HG03097 (cell line): ENCODE measurements around the gene LRPAP1.

Experiments used
- ATAC-seq: cut with Tn5 transposase; IDR thresholded peaks from one replicate; pipeline ENCODE4 v1.9.1; 2021; ENCODE audit not compliant: unreplicated experiment, low FRiP score

The LRPAP1 gene

GRCh38 chr4:3502941-3503936 lies 29.0 kb downstream of the LRPAP1 start:
- no peak for ATAC-seq

GRCh38 chr4:3501825-3502425 lies 30.3 kb downstream of the LRPAP1 start:
- no peak for ATAC-seq

DNA sequence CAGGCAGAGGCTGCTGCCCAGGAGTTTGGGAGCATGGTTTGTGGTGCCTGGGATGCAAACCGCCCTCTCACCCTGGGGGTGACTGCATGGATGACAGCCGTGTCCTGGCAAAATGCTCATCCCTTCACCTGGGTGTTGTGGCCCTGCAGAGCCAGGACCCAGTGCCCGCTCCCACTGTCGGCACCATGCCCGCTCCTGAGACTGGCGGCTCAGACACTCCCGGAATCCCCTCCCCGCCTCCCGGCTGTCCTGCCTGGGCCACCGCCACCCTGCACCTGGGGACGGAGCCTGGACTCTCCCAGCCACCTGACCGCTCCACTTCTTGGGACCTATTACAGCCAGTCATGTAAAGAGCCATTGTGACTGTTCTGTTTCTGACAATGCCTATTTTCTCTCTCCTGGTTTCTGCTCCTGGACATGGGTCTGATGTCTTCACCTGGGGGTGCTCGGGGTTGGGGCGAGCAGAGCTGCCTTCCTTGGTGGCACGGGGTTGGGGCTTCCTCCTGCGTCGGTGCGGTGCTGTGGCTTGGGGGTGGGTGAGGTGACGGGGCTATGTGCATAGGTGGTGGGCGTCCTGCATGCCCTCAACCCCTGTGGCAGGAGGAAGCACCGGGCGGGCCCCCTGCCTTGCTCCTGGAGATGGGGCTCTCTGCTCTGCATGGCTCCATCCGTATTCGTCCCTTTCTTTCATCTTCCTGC lies 30.9 kb downstream of the LRPAP1 start:
- no peak for ATAC-seq

DNA sequence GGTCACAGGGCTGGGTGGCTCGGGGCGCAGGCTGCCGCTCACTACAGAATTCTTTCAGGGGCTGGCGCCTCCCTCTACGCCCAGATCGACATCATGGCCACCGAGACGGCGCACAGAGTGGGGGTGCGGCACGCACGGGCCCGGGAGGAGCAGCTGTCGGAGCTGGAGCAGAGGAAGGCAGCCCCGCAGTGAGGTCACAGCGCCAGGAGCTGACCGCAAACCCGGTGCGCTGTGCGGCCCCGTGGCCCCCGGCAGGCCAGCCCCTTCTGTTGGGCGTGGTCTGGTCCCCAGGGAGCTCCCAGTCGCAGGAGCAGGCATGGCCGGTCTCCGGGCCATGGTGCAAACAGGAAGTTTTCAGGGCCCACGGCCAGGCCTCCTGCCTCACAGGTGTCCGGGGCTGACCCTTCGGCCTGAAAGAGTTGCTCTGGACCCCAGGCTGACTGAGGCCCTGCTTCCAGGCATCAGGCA lies 31.6 kb downstream of the LRPAP1 start:
- no peak for ATAC-seq

GRCh38 chr4:3500111-3500510 lies 32.1 kb downstream of the LRPAP1 start:
- no peak for ATAC-seq

DNA sequence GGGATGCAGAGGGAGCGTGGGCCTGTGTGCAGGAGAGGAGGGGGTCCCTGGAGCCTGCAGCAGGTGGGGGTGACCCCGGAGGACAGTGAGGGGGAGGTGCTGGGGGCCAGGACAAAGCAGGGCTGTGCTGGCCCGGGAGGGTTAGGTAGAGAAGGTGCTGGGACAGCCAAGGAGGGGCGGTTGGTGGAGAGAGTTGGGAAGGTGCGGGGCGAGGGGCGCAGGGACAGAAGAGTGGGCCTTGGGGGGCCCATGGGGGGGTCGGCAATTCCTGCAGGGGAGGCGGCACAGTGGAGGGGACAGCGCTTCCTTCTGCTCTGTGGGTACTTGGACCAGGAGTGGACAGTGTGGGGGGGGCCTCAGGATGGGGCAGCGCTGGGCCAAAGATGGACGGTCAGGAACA lies 32.5 kb downstream of the LRPAP1 start:
- no peak for ATAC-seq

DNA sequence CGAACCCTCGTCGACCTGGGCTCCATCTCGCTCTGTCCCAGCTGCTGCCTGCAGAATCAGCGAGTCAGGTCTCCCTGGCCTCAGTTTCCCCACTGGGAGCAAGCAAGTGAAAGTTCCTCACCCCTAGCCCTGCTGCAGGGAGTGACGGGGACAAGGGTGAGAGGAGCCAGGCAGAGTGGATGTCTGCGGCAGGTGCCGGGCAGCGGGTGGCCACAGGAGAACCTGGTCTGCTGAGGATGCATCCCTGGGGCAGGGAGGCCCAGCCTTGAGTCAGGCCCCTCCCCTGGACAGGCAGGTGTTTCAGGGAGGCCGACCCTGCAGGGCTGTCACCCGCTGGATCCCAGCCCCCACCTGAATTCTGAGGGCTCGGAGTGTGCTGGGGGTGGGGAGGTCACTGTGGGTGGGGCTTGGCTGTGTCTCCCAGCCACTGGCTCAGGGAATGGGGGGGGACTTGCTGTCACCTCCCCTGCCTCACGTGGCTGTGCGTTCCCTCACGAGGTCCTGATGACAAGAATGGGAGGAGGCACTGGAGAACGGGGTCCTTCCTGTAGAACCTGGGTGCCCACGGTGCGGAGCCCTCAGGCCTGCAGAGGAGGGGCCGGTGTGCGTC lies 33.2 kb downstream of the LRPAP1 start:
- ATAC-seq: no peak

- no peak for ATAC-seq
Measured at GRCh38 chr4:3498407-3498806, 33.8 kb downstream of the LRPAP1 start.

DNA sequence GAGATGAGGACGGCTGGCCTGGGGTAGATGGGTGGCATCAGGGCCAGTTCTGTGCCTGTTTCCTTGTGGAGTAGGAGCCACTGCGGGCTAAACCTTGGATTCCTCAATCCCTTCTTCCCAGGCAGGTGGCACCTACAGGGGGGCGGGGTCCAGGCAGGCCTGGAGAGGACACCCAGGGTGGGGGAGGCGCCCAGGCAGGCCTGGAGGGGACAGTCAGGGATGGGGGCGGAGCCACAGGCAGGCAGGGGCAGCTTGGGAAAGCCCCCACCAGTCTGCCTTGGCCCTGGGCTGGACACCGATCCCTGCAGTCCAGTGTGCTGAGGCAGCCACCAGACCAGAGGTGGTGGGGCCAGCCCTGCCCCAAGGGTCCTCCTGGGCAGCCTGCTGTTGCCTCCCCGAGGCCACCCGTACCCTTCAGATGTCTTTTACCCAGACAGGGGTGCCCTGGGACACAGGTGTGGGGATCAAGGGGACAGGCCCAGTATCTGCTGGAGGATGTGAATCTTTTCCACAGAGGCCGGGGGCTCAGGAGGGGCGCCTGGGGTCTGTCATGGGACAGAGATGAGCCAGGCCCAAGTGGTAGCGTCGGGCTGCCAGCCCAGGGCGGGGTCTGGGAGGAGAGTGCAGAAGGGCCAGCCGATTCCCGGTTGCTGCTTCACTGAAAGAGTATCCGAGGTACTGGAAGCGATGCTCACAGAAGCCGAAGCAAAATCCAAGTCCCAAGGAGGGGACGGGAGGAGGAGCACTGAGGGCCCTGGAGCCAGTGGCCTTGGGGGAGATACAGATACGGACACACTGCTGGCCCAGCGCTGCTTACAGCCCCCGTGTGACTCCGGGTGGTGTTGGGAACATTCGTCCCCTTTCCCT lies 34.5 kb downstream of the LRPAP1 start:
- no peak for ATAC-seq

GRCh38 chr4:3497095-3497494 lies 35.1 kb downstream of the LRPAP1 start:
- ATAC-seq: no peak

DNA sequence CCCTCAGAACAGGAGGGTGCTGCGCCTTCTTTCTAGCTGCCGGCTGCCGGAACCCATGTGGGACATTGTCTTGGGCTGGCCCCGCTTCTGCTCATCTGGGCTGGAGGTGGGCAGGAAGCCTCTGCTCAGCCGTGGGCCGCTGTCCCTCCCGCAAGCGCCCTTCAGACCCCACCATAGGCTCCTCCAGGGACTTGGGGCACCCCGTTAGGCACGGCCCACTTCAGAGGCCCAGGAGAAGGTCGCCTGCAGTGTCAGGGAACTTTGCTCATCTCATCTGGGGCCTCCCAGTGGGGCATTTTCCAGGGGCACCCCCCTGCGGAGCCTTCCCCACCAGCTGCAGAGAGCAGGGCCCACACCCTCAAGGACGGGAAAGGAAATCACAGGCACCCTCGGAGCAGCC lies 36.2 kb downstream of the LRPAP1 start:
- ATAC-seq: no peak

DNA sequence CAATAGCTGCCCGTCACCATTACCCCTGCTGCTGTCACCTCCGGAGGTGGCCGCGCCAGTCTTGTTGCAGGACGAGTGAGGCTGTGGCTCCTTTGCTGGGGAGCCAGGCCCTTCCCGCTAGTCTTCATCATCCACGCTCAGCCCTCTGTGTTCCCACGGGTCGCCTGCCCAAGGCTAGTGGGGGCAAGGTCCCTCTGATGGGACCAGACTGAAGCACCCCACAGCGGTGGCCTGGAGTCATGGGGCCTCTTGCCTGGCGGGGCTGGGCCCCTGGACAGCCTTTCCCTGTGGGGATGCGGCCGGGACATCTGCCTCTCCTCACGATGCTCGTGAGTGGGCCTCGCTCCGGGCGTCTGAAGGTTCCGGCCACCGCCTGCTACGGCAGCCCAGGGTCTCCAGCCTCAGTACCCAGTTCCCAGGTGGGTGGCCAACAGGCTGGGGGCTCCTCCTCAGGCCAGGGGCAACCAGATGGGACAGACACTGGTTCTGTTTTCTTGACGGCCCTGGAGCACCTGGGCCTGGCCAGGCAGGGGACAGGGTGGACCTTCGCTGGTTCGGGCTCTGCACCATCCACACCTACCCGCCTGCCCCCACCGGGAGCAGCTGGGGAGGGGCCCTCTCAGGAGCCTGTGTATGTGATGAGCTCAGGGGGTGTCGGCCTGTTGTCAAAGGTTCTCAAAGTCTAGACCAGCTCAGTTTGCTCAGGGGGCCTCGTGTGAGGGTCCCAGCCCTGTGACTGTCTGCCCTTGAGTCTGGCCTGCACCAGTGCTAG lies 36.8 kb downstream of the LRPAP1 start:
- no peak for ATAC-seq

GRCh38 chr4:3494462-3494871 lies 37.8 kb downstream of the LRPAP1 start:
- no peak for ATAC-seq

DNA sequence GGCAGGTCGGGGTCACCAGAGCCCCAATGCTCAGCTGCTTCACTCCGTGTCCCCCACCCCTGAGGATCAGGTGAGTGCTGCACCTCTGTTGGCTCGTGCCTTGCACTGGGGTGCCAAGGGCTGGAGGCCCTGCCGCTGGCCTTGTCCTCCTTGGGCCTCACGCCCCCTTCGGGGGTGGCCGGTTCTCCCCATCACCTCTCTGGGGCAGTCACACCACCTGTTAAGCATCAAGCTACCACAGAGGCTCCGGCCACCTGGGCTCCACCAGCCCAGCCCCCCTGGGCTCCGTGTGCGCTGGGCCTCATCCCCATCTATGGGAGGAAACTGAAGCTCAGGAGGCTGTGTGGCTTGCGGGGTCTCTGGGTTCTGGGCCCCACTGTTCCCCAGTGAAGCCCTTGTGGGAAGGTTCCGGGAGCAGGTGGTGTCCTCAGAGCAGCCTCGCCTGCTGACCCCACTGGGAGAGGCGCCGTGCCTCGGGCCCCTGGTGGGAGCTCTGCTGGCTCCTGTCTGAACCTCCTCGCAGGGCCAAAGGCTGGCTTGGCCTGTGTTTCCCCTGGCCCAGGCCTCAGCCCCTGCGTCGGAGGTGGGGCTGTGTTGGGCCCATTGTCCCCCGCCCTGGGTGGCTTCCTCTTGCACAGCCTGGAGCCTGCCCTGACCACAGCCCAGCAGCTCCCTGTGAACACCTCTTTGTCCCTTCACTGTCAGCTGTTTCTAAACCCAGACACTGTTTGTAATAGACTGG lies 38.3 kb downstream of the LRPAP1 start:
- no peak for ATAC-seq

DNA sequence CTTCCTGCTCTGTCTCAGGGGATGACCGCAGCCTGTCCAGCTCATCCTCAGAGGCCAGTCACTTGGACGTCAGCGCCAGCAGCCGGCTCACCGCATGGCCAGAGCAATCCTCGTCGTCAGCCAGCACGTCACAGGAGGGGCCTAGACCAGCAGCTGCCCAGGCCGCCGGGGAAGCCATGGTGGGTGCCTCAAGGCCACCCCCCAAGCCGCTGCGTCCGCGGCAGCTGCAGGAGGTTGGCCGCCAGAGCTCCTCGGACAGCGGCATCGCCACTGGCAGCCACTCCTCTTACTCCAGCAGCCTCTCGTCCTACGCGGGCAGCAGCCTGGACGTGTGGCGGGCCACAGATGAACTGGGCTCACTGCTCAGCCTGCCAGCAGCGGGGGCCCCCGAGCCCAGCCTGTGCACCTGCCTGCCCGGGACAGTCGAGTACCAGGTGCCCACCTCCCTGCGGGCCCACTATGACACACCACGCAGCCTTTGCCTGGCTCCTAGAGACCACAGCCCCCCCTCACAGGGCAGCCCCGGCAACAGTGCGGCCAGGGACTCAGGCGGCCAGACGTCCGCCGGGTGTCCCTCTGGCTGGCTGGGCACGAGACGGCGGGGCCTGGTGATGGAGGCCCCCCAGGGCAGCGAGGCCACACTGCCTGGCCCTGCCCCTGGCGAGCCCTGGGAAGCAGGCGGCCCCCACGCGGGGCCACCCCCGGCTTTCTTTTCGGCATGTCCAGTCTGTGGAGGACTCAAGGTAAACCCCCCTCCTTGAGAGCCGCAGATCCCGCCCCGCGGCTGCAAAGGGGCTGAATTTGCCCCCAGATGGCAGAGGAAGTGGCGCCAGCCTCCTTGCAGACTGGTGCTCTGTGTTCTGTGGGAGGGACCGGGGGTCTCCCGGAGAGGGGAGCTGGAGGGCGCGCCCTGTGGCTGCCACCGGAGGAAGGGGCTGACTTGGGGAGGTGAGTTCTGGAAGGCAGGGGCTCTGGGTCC lies 39.2 kb downstream of the LRPAP1 start:
- ATAC-seq: no peak

DNA sequence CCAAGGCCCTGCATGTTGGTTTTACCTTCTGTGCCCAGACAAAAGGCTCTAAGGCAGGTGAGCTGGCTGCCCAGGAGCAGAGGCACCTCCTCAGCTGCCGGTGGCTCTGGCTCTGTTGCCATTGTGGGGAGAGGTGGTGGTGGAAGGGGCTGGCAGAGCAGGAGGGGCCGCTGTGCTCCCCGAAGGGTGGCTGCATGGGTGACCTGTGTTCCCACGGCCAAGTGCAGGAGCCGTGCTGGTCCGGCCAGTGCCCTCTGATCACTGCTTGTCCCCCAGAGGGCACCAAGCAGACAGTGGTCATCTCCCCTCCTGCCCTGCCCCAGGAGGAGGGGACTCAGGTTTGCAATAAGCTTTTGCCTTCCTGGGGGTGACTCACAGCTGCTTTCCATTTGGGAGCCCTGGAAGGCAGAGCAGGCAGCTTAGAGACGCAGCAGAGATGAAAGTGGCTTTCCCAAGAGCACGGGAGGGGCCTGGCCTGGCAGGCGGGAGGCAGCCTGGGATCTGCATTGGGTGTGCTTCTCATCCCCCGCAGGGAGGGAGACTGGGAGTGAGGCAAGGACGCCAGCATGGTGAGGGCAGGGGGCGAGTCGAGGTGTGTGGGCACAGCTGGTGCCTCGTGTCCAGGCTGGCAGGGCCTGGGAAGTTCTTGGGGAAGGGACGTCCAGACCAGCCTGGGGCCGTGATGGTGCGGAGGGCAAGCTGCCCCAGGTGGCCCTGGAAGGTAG lies 40.4 kb downstream of the LRPAP1 start:
- ATAC-seq: no peak
